A204.1 (cell line): ENCODE results near the gene ABCC6.
"Not testable (repeated sequence)": the region's sequence is repeated elsewhere in the genome, so short reads cannot be mapped to it uniquely, and the experiment has no call there.

Experiments used
- FAIRE-seq: peaks from 2 replicates; lab custom pipeline; 2012; peaks lifted over from hg19 to GRCh38; lab: Jason Lieb, UNC

Gene ABCC6

DNA sequence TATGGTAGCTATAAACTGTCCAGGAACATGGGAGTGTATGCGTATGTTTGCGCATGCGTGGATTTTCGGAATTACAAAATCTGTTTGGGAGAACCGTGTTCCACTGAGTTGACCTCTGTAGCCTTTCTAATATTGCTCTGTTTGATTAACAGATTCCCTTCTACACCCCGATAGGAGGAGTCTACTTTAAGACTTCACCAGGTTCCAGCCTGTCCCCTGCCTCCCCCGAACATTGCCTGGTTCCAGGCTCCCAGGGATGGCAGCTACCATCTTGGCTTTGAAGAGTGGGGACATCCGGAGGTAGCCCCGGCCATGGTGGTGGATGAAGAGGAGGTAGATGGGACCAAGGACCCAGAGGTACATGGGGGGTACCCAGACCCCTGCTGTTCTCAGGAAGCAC is 1.9 kb downstream of the ABCC6 start:
- not testable (repeated sequence) for FAIRE-seq

DNA sequence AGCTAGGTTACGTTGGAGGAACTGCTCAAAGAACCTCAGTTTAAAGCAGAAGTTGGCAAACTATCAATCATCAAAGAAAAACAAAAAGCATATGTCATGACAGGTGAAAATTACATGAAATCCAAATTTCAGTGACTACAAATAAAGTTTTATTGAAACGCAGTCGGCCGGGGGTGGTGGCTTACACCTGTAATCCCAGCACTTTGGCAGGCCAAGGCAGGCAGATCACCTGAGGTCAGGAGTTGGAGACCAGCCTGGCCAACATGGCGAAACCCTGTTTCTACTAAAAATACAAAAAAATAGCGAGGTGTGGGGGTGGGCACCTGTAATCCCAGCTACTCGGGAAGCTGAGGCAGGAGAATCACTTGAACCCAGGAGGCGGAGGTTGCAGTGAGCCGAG is 2.8 kb downstream of the ABCC6 start:
- FAIRE-seq: not testable (repeated sequence)

DNA sequence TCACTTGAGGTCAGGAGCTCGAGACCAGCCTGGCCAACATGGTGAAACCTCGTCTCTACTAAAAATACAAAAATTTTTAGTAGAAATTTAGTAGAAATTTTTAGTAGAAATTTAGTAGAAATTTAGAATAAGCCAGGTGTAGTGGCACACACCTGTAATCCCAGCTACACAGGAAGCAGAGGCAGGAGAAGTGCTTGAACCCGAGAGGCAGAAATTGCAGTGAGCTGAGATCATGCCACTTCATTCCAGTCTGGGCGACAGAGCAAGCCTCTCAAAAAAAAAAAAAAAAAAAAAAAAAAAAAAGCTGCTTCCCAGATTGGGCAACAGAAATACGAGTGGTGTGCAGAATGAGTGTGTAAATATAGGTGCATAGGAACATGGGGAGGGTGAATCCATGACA is 4.5 kb downstream of the ABCC6 start:
- not testable (repeated sequence) for FAIRE-seq

DNA sequence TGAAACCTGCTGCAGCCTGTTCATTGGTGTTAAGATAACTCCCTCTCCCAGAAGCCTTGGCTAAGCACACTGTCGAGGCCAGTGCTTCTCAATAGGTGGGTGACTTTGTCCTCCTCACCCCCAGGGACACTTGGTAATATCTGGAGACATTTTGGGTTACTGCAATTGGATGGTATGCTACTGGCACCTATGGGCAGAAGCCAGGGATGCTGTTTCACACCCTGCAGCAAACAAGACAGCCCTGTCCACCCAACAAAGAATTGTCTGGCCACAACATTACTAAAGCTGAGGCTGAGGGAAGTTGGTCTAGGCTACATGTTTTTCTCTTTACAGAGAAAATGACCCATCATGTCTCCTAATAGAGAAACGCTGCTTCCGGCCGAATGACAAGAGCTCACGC is 4.9 kb downstream of the ABCC6 start:
- not testable (repeated sequence) for FAIRE-seq

DNA sequence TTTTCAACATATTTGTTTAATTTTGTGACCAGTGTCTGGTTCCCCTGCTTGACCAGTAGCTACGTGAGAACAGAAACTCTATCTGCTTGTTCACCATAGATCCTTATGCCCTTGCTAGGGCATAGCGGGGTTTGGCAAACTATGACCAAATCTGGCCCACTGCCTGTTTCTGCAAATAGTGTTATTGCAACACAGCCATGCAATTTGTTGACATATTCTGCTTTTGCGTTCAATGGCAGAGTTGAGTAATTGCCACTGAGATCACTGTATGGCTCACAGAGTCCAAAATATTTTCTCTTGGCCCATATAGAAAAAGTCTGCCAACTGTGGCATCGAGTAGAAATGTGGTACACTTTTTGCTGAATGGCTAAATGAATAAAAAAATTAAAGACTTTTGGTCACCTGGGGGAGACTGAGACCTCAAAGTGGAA is 9.4 kb downstream of the ABCC6 start:
- FAIRE-seq: not testable (repeated sequence)

DNA sequence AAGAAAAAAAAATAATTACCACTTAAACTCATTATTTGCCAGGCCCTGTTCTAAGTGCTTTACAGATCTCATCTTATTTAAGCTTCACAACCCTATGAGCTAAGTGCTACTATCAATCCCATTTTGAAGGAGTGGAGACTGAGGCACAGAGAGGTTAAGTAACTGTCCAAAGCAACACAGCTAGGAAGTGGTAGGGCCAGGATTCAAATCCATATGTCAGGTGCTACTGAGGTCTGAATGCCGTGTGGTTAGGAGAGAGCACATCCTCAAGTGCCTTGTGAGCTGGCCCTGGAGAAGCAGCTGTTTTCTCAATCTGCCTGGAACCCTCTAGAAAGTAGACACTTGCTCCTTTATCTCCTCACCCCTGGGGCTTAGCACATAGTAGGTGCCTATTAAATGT is 11.9 kb downstream of the ABCC6 start:
- FAIRE-seq: not testable (repeated sequence)

DNA sequence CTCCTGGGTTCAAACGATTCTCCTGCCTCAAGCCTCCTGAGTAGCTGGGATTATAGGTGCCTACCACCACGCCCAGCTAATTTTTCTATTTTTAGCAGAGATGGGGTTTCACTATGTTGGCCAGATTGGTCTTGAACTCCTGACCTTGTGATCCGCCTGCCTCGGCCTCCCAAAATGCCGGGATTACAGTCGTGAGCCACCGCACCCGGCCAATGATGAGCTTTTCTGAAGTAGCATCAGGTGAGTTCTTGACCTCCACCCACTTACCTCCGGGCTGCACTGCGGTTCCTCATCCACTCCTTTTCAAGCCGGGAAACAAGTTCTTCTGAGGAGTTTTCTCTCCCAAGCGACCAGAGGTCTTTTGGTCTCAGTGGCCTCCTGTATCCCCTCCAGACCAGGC is 14.8 kb downstream of the ABCC6 start:
- not testable (repeated sequence) for FAIRE-seq

DNA sequence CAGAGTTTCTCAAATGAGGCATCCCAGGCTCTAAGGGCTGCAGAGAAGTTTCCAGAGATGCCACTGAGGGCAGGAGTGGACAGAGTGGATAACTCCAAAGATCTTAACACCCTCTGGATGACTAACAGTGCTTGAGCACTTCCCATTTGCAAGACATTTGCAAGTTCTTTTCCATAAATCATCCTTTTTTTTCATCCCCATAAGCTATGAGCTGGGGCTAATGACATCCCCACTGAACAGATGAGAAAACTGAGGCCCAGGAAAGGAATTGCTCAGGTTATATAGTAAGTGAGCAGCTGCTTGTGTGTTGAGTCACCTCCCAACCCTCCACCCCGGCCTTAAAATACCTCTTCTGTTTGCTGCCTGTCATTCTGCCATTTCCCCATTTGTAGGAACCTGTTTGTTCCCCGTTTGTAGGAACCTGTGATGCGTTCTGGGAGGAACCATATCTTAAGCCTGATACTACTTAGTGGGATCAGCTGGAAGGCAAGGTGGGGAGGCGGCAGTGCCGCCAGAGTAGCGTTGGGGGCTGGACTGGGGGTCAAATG is 15.4 kb downstream of the ABCC6 start:
- FAIRE-seq: not testable (repeated sequence)

DNA sequence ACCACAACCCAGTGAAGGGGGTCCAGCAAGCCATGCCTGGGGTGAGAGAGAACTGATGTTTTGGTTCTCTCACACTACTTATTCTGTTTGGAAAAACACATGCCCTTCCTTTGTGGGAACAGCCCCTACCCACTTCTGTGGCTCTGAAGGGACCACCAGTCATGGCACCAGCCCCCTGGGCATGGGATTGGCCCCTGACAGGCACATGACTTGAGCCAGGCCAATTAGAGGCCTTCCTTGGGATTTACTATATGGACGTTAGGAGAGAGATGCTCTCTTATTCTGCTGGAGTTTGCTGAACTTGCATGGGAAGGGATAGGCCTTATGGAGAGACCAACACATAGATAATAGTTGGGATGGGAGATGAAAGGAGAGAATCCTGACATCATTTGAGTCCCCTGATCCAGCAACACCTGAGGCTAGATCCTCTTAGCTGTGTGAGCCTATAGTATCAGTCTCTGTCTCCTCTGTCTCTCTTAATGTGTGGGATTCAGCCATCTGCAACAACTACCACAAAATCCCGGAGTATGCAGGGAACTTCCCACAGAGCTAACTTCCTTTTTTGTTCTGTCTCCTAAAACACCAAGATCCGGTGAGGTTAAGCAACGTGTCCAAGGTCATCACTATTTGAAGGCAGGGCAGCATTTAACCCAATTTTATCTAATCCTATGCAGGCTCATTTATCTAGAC is 16.1 kb downstream of the ABCC6 start:
- FAIRE-seq: not testable (repeated sequence)

DNA sequence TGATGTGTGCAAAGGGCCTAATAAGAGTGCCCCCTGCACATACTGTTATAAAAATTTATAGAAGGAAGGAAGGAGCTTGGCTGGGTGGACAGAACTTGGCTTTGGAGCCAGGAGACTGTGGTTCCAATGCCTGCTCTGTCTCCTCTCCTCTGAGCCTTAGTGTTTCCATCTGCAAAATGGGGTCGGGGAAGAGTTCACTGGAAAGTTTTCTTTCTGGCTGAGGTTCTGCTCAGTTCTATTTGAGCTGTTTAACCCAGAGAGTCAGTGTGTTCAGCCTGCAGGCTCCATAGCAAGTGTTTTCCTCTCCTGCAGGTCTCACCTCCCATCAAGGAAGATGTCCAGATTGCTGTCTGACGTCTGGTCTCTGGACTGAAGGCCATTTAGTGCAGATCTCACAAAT is 17.4 kb downstream of the ABCC6 start:
- not testable (repeated sequence) for FAIRE-seq

DNA sequence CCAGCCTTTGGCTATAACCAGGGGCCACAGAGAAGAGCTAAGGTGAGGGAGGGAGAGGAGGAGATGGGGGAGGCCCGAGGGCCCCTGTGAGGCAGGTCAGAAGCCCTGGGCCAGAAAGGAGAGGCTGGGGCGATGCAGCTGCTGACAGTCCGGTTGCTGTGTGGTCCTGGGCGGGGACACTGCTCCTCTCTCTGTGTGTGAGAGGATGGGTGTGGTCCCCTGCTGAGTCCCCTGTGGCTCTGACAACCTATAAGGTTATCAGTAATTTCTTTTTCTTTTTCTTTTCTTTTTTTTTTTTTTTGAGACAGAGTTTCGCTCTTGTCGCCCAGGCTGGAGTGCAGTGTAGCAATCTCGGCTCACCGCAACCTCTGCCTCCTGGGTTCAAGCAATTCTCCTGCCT is 18.7 kb downstream of the ABCC6 start:
- not testable (repeated sequence) for FAIRE-seq

DNA sequence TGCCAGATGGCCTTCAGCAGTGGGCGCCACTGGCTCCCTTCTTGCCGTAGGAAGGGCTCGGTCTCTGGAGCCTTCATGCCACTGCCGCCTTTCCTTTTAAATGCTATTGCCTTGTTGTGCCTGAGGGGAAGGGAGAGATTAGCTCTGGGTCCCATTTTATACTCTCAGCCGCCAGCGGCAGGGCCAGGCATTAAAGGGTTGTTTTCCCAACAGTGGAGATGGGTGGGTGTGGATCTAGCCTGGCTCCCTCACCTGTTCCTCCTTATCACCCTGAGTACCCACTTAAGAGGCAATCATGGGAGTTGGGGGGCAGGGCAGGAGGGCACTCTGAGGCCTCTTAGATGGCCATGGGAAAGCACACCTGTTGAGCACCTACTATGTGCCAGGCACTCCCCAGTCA is 19.8 kb downstream of the ABCC6 start:
- not testable (repeated sequence) for FAIRE-seq

DNA sequence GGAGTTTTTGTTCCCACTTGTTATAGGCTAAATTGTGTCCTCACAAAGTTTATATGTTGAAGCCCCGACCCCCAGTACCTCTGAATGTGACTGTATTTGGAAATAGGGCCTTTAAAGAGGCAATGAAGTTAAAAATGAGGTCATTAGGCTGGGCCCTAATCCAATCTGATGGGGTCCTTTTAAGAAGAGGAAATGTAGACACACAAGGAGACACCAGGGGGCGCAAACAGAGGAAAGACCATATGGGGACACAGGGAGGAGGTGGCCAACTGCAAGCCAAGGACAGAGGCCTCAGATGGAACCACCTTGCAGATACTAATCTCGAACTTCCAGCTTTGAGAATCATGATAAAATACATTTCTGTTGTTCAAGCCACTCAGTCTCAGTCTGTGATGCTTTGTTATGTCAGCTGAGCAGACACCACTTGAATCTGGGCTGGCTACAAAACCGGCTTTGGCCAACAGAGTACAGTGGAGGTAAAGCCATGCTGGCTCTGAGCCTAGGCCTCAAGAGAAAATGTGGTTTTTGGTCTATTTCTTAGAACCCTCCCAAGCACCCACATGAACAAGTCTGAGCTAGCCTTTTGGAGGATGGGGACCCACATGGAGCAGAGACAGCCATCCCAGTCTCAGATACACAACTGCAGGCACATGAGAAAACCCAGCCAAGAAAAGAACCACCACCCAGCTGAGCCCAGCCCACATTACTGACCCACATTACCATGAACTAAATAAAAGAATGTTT is 20.7 kb downstream of the ABCC6 start:
- not testable (repeated sequence) for FAIRE-seq

DNA sequence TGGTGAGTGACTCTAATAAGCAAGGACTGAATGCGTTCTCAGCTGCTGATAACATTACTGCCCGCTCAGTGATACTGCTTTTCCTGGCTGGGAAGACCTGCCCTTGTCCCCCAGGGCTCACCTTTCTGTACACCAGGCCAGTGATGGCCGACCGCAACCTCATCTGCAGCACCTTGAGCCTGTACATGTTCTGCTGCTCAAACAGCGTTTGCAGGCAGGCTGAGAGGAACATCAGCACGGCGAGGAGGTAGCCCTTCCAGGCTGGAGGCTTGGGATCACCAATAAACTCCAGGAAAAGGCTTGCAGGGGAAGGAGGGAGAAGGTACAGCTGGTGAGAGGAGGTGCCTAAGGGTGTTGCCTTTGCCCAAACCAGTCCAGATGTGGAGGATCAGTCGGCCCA is 21.4 kb downstream of the ABCC6 start:
- FAIRE-seq: not testable (repeated sequence)

DNA sequence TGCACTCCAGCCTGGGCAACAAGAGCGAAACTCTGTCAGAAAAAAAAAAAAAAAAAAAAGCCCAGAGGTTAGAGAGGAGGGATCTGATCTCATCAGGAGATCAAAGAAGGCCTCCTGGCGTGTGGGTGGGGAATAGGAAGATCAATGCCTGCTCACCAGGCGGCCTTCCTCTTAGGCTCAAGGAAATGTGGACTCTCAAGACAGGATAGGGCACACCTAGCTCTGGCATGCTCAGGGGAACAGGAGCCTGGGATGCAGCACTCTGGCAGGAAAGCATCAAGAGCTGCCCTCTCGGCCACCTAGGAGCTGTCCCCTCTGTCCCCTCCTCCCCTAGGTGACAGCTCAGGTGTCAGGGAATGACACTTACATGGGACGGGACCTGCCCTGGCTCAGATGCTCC is 22.9 kb downstream of the ABCC6 start:
- not testable (repeated sequence) for FAIRE-seq

DNA sequence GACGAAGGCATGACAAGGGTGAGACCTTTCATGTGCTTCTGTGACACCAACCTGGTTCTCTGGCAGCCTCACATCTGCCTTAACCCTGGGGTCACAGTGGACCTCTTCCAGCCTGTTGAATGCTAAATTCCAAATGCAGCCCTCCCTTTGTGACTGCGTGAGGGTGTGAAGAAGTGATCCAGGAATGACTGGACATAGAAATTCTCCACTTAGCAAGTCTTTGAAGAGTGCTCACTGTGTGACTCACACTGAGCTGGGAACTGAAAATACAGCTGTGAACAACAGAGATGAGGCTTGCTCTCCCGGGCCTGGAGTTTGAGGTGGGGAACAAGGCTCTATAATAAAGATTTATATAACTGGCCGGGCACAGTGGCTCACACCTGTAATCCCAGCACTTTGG is 23.9 kb downstream of the ABCC6 start:
- not testable (repeated sequence) for FAIRE-seq

DNA sequence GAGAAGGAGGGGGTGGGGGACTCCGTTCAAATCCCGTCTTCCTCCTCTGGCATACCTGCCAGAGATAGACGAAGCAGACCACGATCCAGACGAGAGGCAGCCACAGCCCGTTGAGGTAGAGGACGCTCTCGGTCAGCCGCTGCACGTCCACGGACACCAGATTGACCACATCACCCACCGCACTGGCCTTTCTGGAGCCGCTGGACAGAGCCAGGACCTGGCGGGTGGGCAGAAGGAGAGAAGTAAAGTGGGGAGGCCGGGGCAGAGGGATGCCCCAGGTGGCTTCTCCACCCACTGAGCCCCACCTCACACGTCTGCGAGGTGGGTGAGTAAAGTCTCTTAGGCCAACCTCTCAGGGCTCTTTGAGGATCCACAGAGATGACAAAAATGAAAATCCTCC is 25.3 kb downstream of the ABCC6 start:
- FAIRE-seq: no peak

DNA sequence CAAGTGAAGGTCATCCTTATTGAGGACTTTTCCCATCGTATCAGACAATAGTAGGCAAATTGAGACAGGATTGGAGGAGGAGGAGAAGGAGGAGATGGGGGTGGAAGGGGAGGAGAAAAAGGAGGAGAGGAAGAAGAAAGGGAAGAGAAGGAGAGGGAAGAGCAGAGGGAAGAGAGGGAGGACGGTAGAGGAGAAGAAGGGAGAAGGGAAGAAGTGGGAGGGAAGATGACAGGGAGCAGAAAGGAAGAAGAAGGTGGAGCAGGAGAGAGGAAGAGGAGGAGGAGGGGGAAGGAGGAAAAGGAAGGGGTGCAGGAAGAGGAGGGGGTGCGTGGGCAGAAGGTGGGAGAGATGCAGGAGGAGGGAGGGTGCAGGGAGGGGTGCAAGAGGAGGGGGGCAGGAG is 26.0 kb downstream of the ABCC6 start:
- FAIRE-seq: no peak

DNA sequence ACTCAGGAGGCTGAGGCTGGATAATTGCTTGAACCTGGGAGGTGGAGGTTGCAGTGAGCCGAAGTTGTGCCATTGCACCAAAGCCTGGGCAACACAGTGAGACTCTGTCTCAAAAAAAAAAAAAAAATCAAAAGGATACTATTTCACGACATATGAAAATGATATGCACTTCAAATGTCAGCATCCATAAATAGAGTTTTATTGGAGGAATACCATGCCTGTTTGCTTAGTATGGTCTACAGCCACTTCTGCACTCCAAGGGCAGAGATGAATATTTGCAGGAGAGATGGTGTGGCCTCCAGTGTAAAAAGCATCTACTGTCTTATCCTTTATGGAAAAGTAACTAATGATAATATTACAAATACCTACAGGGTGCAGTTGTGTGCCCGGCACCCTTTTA is 27.2 kb downstream of the ABCC6 start:
- no peak for FAIRE-seq

DNA sequence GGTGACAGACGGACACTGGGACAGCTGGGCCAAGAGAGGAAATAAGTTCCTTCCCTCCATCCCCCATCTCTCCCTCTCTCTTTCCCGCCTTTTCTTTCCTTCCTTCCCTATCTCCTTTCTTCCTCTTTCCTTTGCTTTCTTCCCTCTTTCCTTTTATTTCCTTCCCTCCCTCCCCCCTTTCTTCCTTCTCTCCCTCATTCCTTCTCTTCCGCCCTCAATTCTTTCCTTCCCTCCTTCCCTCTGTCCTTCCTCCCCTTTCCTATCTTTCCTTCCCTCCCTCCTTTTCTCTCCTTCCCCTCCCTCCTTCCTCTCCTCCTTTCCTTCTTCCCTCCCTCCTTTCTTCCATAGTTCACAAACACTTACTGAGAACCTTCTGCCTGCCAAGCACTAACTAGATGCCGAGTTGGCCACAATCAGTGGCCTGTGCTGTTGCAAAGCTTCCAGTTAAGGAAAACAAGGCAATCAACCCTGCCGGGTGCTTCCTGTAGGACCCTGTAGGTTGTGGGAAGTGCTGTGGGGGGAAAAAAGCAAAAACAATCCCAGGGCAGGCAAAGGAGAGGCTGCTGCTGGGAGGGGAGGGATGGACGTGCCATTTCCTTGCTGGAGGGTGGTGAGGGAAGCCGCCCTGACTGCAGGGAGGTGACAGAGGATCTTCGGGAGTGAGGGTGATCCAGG is 31.7 kb downstream of the ABCC6 start:
- FAIRE-seq: no peak

DNA sequence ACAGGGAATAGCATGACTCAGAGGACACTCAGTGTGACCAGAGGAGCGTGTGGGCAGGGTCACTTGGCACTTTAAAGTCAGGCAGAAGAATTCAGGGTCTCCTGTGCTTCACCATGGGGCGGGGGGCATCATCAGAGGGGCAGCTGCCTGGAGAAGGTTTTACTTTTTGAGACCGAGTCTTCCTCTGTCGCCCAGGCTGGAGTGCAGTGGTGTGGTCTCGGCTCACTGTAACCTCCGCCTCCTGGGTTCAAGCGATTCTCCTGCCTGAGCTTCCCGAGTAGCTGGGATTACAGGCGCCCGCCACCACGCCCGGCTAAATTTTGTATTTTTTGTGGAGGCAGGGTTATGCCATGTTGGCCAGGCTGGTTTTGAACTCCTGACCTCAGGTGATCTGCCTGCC is 32.3 kb downstream of the ABCC6 start:
- not testable (repeated sequence) for FAIRE-seq

DNA sequence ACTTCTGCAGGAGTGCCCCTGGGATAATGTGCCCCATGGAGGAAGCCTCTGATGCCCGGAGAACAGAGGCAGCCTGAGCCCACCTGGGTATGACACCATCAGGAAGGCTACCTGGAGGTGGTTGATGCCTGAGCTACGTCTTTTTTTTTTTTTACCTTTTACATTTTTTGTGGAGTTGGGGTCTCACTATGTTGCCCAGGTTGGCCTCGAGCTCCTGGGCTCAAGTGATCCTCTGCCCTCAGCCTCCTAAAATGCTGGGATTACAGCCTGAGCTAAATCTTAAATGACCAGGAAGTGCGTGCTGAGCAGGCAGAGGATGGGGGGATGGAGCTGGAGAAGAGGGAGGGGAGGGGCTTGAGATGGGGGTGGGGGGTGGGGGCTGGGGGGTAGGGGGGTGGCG is 32.7 kb downstream of the ABCC6 start:
- no peak for FAIRE-seq

DNA sequence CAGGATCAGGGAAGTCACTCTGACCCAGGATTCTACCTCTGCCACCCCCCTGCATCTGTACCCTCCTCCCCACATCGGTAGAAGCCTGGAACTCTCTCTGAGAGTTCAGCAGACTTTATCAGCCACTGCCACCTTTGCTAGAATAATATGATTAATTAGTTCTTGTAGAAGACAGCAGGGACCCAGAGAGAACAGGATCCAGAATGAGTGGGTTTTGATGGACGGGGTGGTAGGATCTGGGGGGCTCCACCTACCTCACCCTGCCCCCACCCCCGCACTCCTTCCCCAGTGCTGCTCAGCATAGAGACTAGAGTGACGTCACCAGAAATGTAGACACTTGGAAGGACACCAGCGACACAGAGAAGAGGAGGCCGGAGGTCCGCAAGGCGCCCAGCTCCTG is 33.5 kb downstream of the ABCC6 start:
- no peak for FAIRE-seq
